HG03108 (cell line): ENCODE data around the gene SLC19A1.
"Not testable (repeated sequence)": the region's sequence is repeated elsewhere in the genome, so short reads cannot be mapped to it uniquely, and the experiment has no call there.

ENCODE experiments used
- ATAC-seq: cut with Tn5 transposase; IDR thresholded peaks from one replicate; pipeline ENCODE4 v1.9.1; 2021; ENCODE audit warnings: moderate library complexity; ENCODE audit not compliant: unreplicated experiment

Gene SLC19A1

GRCh38 chr21:45535341-45536081 lies 6.7 kb downstream of the SLC19A1 start:
- ATAC-seq, result no peak

- no peak for ATAC-seq
These were observed 7.5 kb downstream of the SLC19A1 start for GRCh38 chr21:45534636-45535331.

- ATAC-seq, result no peak
These were observed 8.2 kb downstream of the SLC19A1 start for GRCh38 chr21:45533846-45534635.

- no peak for ATAC-seq
These were observed 8.8 kb downstream of the SLC19A1 start for GRCh38 chr21:45533361-45533845.

GRCh38 chr21:45532826-45533360 lies 9.3 kb downstream of the SLC19A1 start:
- ATAC-seq, result no peak

- ATAC-seq, result no peak
These were observed 10.6 kb downstream of the SLC19A1 start for GRCh38 chr21:45531393-45532215.

GRCh38 chr21:45531114-45531392 lies 11.2 kb downstream of the SLC19A1 start:
- not testable (repeated sequence) for ATAC-seq

GRCh38 chr21:45530423-45531113 lies 11.7 kb downstream of the SLC19A1 start:
- no peak for ATAC-seq

- ATAC-seq, result no peak
These were observed 12.3 kb downstream of the SLC19A1 start for GRCh38 chr21:45529785-45530422.

- ATAC-seq, result no peak
These were observed 13.1 kb downstream of the SLC19A1 start for GRCh38 chr21:45528981-45529784.

- no peak for ATAC-seq
These were observed 14.1 kb downstream of the SLC19A1 start for GRCh38 chr21:45528028-45528705.

GRCh38 chr21:45527151-45527999 lies 14.9 kb downstream of the SLC19A1 start:
- not testable (repeated sequence) for ATAC-seq

GRCh38 chr21:45525910-45526306 lies 16.3 kb downstream of the SLC19A1 start:
- ATAC-seq, result no peak

- no peak for ATAC-seq
These were observed 16.9 kb downstream of the SLC19A1 start for GRCh38 chr21:45525153-45525909.

- no peak for ATAC-seq
These were observed 17.5 kb downstream of the SLC19A1 start for GRCh38 chr21:45524756-45525152.

- ATAC-seq, result no peak
These were observed 18.7 kb downstream of the SLC19A1 start for GRCh38 chr21:45523411-45524101.
